GM21515 (cell line): ENCODE data around the gene ABCG1.

Experiments
- ATAC-seq: cut with Tn5 transposase; IDR thresholded peaks from one replicate; pipeline ENCODE4 v1.9.1; 2021; ENCODE audit not compliant: unreplicated experiment

Gene ABCG1

DNA sequence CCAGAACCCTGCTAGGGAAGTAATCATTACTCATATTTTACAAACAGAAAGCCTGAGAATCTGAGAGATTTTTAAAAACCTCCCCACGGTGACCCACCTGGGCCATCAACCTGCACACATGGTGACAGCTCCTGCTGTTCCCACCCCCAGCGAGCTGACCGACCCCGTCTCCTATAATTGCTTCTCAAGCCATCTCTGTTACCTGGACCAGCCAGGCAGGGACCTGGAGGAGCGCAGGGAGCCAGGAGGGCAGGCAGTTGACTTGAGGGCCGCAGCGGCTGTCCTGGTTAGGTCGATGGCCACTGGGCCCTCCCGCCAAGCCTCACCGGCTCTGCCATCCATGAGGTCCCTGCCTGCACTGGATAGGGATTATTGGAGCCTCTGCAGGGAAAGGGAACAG, 124.2 kb downstream of the ABCG1 start:
- no peak for ATAC-seq

DNA sequence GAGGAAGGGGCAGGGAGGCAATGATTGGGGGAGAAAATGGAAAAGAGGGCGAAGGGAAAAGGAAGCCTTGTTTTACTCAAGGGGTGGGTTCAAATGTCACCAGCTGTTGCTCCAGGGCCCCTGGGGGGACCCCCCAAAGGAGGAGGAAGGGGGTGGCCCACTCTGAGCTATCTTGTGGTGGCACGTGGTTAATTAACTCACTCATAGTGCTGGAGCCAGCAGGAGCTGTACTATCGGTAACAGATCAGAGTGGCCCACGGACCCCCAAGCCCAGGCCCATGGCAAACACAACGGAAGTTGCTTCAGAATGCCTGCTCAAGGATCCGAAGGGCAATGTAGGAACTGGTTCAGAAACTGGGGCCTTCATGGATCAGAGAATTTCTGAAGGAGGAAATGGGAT, 124.6 kb downstream of the ABCG1 start:
- no peak for ATAC-seq

DNA sequence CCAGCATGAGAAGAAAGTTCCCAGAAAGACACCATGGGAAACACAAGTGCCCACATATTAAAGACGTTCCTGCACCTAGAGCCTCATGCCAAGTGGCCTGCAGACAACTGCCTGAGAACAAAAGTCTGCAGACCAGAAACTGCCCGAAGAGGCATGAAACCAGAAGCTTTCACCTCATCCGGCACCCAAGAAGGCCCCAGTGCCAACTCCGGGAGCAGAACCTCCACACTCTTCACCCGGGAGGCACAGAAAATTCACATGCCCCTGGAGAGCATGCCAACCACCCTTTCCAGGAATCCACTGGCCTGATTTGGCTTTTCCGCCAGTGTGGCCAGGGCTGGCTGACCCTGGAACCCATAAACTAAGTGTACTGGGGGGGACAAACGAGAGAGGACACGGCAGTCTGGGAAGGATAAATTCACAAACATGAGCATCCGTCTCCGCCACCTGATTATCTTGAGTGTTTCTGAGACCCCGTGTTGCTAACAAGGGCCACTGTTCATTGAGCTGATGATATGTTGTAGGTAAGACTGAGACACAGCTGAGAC, 125.1 kb downstream of the ABCG1 start:
- ATAC-seq = no peak

DNA sequence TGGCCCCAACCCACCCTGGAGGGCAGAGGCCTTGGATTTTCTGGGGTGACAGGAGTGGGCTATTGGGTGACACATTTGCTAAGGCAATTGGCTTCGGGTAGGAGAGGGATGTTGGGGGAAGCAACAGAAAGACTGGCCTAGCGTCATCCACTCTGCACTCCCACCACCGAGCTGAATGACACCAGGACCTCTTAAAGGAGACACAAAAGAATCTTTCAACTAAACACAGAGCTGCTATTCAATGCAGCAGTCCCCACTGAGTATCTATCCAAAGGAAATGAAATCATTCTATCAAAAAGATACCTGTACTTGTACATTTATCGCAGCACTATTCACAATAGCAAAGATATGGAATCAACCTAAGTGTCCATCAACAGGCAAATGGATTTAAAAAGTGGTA, 125.7 kb downstream of the ABCG1 start:
- ATAC-seq = no peak

DNA sequence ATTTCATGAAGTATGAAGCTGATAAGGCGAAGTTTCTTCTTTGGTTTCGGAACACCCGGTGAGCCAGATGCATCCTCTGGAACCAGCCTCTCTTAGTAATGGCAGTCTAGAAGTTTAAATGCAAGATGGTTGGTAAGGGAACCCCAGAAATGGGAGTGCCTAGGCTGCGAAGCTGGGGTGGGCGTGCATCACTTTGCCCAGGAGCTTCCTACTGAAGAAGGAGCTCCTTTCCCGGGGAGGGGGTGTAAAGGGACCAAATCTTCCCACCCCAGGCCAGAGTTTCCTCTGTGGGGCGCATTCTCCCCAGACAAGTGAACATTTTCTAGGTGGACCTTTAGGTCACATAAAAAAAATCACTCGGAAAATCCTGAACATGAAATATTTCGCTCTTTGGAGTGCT, 127.5 kb downstream of the ABCG1 start:
- no peak for ATAC-seq
